IMR-90 (cell line): ENCODE measurements around the gene CYP2W1. TPM values are rescaled to one million over a fixed set of nuclear protein-coding genes. Genes with fewer than 3 reads are reported as not detected.

ENCODE experiments used
- ATAC-seq: fragments of 200-7000 bp; cut with Tn5 transposase; 2 replicates; pipeline ENCODE4 v1.9.1; 2020; ENCODE audit warnings: low read depth, mild to moderate bottlenecking, moderate library complexity
- BruUV-seq: library from RNA; stranded (reverse); fragments of 400-500 nt; replicated peaks from 2 replicates; lab custom pipeline; 2021; lab: Mats Ljungman, UMichigan
- CTCF ChIA-PET: fragments of 300-600 bp; formaldehyde crosslinking; extraction: SDS; loops from one replicate; lab custom pipeline; 2021; ENCODE audit warnings: antibody characterized with exemption; lab: Yijun Ruan, JAX
- POLR2A ChIA-PET: fragments of 300-600 bp; sonication (Branson Sonifier 250); formaldehyde crosslinking; loops from one replicate; lab custom pipeline; 2022; ENCODE audit warnings: antibody characterized with exemption; ENCODE audit not compliant: unreplicated experiment; lab: Charles Lee
- DNase-seq: peaks from one replicate; pipeline ENCODE4 v3.0.0; 2013
- H2AFZ ChIP-seq: replicated peaks from 2 replicates; pipeline ENCODE3; 2013; ENCODE audit warnings: low read length, mild to moderate bottlenecking; ENCODE audit not compliant: poor library complexity
- H2AK5ac ChIP-seq: 2 replicates; pipeline ENCODE4 v1.6.1; 2013; ENCODE audit warnings: low read depth, low read length, inconsistent platforms
- H2AK9ac ChIP-seq: replicated peaks from 2 replicates; pipeline ENCODE3; 2013; ENCODE audit warnings: mild to moderate bottlenecking, low read depth, low read length, moderate library complexity; ENCODE audit not compliant: poor library complexity
- H2BK120ac ChIP-seq: 2 replicates; pipeline ENCODE4 v1.6.1; 2013; ENCODE audit warnings: low read depth, low read length, inconsistent platforms
- H2BK15ac ChIP-seq: 3 replicates; pipeline ENCODE4 v1.6.1; 2013; ENCODE audit warnings: low read depth, low read length, inconsistent platforms
- H2BK20ac ChIP-seq: 2 replicates; pipeline ENCODE4 v1.6.1; 2013; ENCODE audit warnings: low read depth, mild to moderate bottlenecking, inconsistent platforms, low read length, moderate library complexity
- H2BK5ac ChIP-seq: 2 replicates; pipeline ENCODE4 v1.6.1; 2013; ENCODE audit warnings: mild to moderate bottlenecking, low read depth, low read length, inconsistent platforms; ENCODE audit not compliant: poor library complexity, severe bottlenecking
- H3K14ac ChIP-seq: replicated peaks from 2 replicates; pipeline ENCODE4 v1.6.1; 2013; ENCODE audit warnings: low read depth, low read length, inconsistent platforms
- H3K18ac ChIP-seq: 2 replicates; pipeline ENCODE4 v1.6.1; 2013; ENCODE audit warnings: low read depth, low read length, control low read depth
- H3K23ac ChIP-seq: 2 replicates; pipeline ENCODE4 v1.6.1; 2013; ENCODE audit warnings: low read depth, low read length, inconsistent platforms
- H3K27ac ChIP-seq: 2 replicates; pipeline ENCODE4 v1.5.1; 2013; ENCODE audit warnings: mild to moderate bottlenecking, control low read depth, low read length; ENCODE audit not compliant: insufficient read depth
- H3K27me3 ChIP-seq: 2 replicates; pipeline ENCODE4 v1.6.1; 2013; ENCODE audit warnings: low read length; ENCODE audit not compliant: control insufficient read depth, insufficient read depth
- H3K36me3 ChIP-seq: 2 replicates; pipeline ENCODE4 v1.6.1; 2013; ENCODE audit warnings: low read length, mixed read lengths; ENCODE audit not compliant: control insufficient read depth, insufficient read depth
- H3K4ac ChIP-seq: 2 replicates; pipeline ENCODE4 v1.6.1; 2013; ENCODE audit warnings: low read depth, low read length, inconsistent platforms
- H3K4me1 ChIP-seq: 2 replicates; pipeline ENCODE4 v1.6.1; 2013; ENCODE audit warnings: low read length, mixed read lengths; ENCODE audit not compliant: control insufficient read depth, insufficient read depth
- H3K4me2 ChIP-seq: 2 replicates; pipeline ENCODE4 v1.6.1; 2013; ENCODE audit warnings: low read depth, mild to moderate bottlenecking, control low read depth, low read length, moderate library complexity
- H3K4me3 ChIP-seq: 2 replicates; pipeline ENCODE4 v1.5.1; 2013; ENCODE audit warnings: low read depth, mild to moderate bottlenecking, control low read depth, low read length, moderate library complexity; ENCODE audit not compliant: insufficient read depth
- H3K56ac ChIP-seq: 2 replicates; pipeline ENCODE4 v1.6.1; 2013; ENCODE audit warnings: low read length, inconsistent platforms; ENCODE audit not compliant: insufficient read depth; ENCODE audit errors: extremely low read depth
- H3K79me1 ChIP-seq, 2 experiments: 2 replicates each; pipeline ENCODE4 v1.6.1; 2013; ENCODE audit warnings: low read length in 2 of 2, inconsistent platforms in 1 of 2, low read depth in 1 of 2
- H3K9ac ChIP-seq: 2 replicates; pipeline ENCODE4 v1.6.1; 2013; ENCODE audit warnings: low read depth, low read length, control low read depth
- H3K9me1 ChIP-seq: 2 replicates; pipeline ENCODE4 v1.6.1; 2013; ENCODE audit warnings: low read length, inconsistent platforms; ENCODE audit not compliant: insufficient read depth
- H3K9me3 ChIP-seq: 2 replicates; pipeline ENCODE4 v1.6.1; 2013; ENCODE audit warnings: low read length; ENCODE audit not compliant: control insufficient read depth, insufficient read depth
- H4K20me1 ChIP-seq: 2 replicates; pipeline ENCODE4 v1.6.1; 2013; ENCODE audit warnings: low read length, inconsistent platforms; ENCODE audit not compliant: insufficient read depth
- H4K5ac ChIP-seq: 2 replicates; pipeline ENCODE4 v1.6.1; 2013; ENCODE audit warnings: mild to moderate bottlenecking, low read depth, low read length, control low read depth
- H4K8ac ChIP-seq, 2 experiments: 2 replicates each; pipeline ENCODE4 v1.6.1; 2013; ENCODE audit warnings: low read depth in 2 of 2, low read length in 2 of 2, control low read depth in 1 of 2, inconsistent platforms in 1 of 2
- H4K91ac ChIP-seq: 2 replicates; pipeline ENCODE4 v1.6.1; 2013; ENCODE audit warnings: low read depth, low read length, inconsistent platforms; ENCODE audit not compliant: insufficient read depth
- BHLHE40 ChIP-seq: fragments of 150-350 bp; IDR thresholded peaks from 2 replicates; pipeline ENCODE4 v1.6.1; 2016; ENCODE audit warnings: mild to moderate bottlenecking, low read depth, low read length
- CEBPB ChIP-seq: IDR thresholded peaks from 2 replicates; pipeline ENCODE4 v1.6.1; 2012; ENCODE audit warnings: low read depth, low read length, improper control_type of control experiment
- CHD1 ChIP-seq: IDR thresholded peaks from 2 replicates; pipeline ENCODE4 v1.6.1; 2012; ENCODE audit warnings: low read depth, low read length, improper control_type of control experiment
- FOS ChIP-seq: fragments of 150-350 bp; IDR thresholded peaks from 2 replicates; pipeline ENCODE4 v1.6.1; 2016; ENCODE audit warnings: low read depth, low read length
- MAFK ChIP-seq: IDR thresholded peaks from 2 replicates; pipeline ENCODE4 v1.6.1; 2012; ENCODE audit warnings: low read depth, low read length, improper control_type of control experiment
- MAZ ChIP-seq: IDR thresholded peaks from 2 replicates; pipeline ENCODE4 v1.6.1; 2012; ENCODE audit warnings: low read depth, mild to moderate bottlenecking, low read length, improper control_type of control experiment, moderate library complexity, borderline replicate concordance
- MXI1 ChIP-seq: IDR thresholded peaks from 2 replicates; pipeline ENCODE4 v1.6.1; 2012; ENCODE audit warnings: low read depth, mild to moderate bottlenecking, low read length, moderate library complexity, borderline replicate concordance
- POLR2A ChIP-seq: IDR thresholded peaks from 2 replicates; pipeline ENCODE4 v1.6.1; 2012; ENCODE audit warnings: mild to moderate bottlenecking, low read depth, low read length
- RAD21 ChIP-seq: IDR thresholded peaks from 2 replicates; pipeline ENCODE4 v1.6.1; 2012; ENCODE audit warnings: low read length, improper control_type of control experiment
- RCOR1 ChIP-seq: IDR thresholded peaks from 2 replicates; pipeline ENCODE4 v1.6.1; 2012; ENCODE audit warnings: mild to moderate bottlenecking, low read length, improper control_type of control experiment; ENCODE audit not compliant: insufficient replicate concordance
- RFX5 ChIP-seq: IDR thresholded peaks from 2 replicates; pipeline ENCODE4 v1.8.0; 2012; ENCODE audit warnings: low read depth, mild to moderate bottlenecking, low read length, moderate library complexity
- SMC3 ChIP-seq: fragments of 150-350 bp; IDR thresholded peaks from 2 replicates; pipeline ENCODE4 v1.6.1; 2016; ENCODE audit warnings: low read depth, mild to moderate bottlenecking, antibody characterized with exemption, low read length, moderate library complexity
- WGBS, 2 experiments: methylation state at CpG; one replicate each; pipeline versions ENCODE4 v1.1.5 to v1.1.7; 2013; ENCODE audit warnings: missing lambda C conversion rate in 2 of 2; ENCODE audit not compliant: insufficient read length in 1 of 2; ENCODE audit errors: extremely low coverage in 2 of 2; 5-methylcytosine and 5-hydroxymethylcytosine counted together
- dilution Hi-C: fragments of 300-500 bp; cut with HindIII; formaldehyde crosslinking; loops from one replicate; pipeline ENCODE4 v1.14.3; 2018; ENCODE audit warnings: low sequenced_read_pairs; ENCODE audit not compliant: unreplicated experiment
- in situ Hi-C: fragments of 300-500 bp; cut with MboI; formaldehyde crosslinking; loops from 3 replicates; pipeline ENCODE4 v1.14.3; 2019; ENCODE audit warnings: low sequenced_read_pairs, inconsistent platforms, mixed read lengths
- intact Hi-C: fragments of 100-400 bp; cut with micrococcal nuclease; formaldehyde crosslinking; loops from 2 replicates; pipeline ENCODE4 v1.10.0; 2022
- polyA plus RNA-seq, 3 experiments: library from polyadenylated mRNA; depleted of rRNA; stranded (reverse); fragments of >200 nt; gene quantifications; 2 replicates each; pipeline ENCODE4 v1.2.3, GENCODE V29; 2012; ENCODE audit warnings: low replicate concordance in 1 of 3
- total RNA-seq: library from RNA; depleted of rRNA; stranded (reverse); fragments of >200 nt; gene quantifications from 2 replicates; pipeline ENCODE4 v1.2.3, GENCODE V29; 2012
- TF ChIP-seq, protein P1 (sequence below): conservative IDR thresholded peaks from 2 replicates; pipeline ENCODE4 v1.5.1; 2012; ENCODE audit warnings: mild to moderate bottlenecking, low read depth, low read length, improper control_type of control experiment
- TF ChIP-seq, protein P2 (sequence below): fragments of 150-350 bp; IDR thresholded peaks from 2 replicates; pipeline ENCODE4 v1.6.1; 2017; ENCODE audit warnings: mild to moderate bottlenecking, antibody characterized with exemption, low read length, low read depth
- TF ChIP-seq, protein P3 (sequence below): fragments of 150-350 bp; IDR thresholded peaks from 2 replicates; pipeline ENCODE4 v1.6.1; 2016; ENCODE audit warnings: low read depth, mild to moderate bottlenecking, low read length, moderate library complexity, borderline replicate concordance

CYP2W1 gene
- total and polyA plus RNA-seq, 2 of the 4 experiments (the other 2 are of a cell fraction): not detected

DNA sequence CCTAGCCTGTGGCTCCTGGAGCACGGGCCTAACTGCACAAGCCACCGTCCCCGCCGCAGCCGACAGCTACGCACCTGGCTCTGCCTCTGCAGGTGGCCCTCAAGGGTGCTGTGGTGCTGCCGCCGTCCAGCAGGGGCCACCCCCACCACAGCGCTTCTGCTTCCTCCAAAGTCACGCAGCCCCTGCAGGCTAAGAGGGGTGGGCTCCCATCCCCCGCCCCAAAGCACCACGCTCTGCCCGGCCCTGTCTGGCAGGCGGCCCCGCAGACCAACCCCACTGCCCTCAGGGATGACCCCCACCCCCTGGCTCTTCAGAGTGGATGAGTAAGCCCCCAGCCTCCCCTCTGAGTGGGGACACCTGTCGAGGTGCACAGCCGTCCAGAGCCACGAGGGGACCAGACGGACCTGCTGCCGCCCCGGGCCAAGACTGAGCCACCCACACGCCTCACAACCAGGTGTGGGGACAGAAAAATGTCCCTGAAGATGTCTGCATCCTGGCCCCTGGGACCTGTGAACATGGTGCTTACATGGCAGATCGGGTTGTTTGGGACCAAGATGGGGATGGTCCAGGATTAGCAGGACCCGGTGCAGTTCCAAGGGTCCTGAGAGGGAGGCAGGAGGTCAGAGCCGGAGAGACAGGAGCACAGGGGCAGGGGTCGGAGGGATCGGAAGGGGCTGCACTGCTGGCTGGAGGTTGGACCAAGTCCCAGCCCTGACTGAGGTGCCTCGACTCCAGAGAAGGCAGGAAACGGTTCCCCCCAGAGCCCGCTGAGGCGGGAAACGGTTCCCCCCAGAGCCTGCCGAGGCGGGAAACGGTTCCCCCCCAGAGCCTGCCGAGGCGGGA lies 19.5 kb upstream of the CYP2W1 start:
- no peak overlapping the region for H2AK5ac ChIP-seq
- peaks cover 24% of the 10 kb centered on the region for H4K20me1 ChIP-seq
- H3K4me3 ChIP-seq: no peak overlapping the region
- no peak overlapping the region for H3K14ac ChIP-seq
- 0 out of 2 replicates have a peak, but pooled peaks cover 4% of the 10 kb centered on the region for H3K9me1 ChIP-seq
- H2BK120ac ChIP-seq: no peak overlapping the region
- BruUV-seq: no TSS peak
- H3K56ac ChIP-seq: no peak overlapping the region
- H3K18ac ChIP-seq: no peak overlapping the region
- TF ChIP-seq SMC3 (no peak), RCOR1 (no peak), POLR2A (no peak), MAZ (no peak), FOS (no peak), RFX5 (no peak), MAFK (no peak), MXI1 (no peak), CEBPB (no peak), CHD1 (no peak), RAD21 (no peak), BHLHE40 (no peak)
- TF ChIP-seq, protein P1, sequence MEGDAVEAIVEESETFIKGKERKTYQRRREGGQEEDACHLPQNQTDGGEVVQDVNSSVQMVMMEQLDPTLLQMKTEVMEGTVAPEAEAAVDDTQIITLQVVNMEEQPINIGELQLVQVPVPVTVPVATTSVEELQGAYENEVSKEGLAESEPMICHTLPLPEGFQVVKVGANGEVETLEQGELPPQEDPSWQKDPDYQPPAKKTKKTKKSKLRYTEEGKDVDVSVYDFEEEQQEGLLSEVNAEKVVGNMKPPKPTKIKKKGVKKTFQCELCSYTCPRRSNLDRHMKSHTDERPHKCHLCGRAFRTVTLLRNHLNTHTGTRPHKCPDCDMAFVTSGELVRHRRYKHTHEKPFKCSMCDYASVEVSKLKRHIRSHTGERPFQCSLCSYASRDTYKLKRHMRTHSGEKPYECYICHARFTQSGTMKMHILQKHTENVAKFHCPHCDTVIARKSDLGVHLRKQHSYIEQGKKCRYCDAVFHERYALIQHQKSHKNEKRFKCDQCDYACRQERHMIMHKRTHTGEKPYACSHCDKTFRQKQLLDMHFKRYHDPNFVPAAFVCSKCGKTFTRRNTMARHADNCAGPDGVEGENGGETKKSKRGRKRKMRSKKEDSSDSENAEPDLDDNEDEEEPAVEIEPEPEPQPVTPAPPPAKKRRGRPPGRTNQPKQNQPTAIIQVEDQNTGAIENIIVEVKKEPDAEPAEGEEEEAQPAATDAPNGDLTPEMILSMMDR: no peak
- TF ChIP-seq, protein P2, sequence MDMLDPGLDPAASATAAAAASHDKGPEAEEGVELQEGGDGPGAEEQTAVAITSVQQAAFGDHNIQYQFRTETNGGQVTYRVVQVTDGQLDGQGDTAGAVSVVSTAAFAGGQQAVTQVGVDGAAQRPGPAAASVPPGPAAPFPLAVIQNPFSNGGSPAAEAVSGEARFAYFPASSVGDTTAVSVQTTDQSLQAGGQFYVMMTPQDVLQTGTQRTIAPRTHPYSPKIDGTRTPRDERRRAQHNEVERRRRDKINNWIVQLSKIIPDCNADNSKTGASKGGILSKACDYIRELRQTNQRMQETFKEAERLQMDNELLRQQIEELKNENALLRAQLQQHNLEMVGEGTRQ: no peak
- TF ChIP-seq, protein P3, sequence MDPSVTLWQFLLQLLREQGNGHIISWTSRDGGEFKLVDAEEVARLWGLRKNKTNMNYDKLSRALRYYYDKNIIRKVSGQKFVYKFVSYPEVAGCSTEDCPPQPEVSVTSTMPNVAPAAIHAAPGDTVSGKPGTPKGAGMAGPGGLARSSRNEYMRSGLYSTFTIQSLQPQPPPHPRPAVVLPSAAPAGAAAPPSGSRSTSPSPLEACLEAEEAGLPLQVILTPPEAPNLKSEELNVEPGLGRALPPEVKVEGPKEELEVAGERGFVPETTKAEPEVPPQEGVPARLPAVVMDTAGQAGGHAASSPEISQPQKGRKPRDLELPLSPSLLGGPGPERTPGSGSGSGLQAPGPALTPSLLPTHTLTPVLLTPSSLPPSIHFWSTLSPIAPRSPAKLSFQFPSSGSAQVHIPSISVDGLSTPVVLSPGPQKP: no peak
- no peak overlapping the region for H3K4ac ChIP-seq
- intact Hi-C loops: no loop called here
- H2BK5ac ChIP-seq: no peak overlapping the region
- H3K27ac ChIP-seq: no peak overlapping the region
- WGBS, 2 experiments: 49% methylated on average over 8 of the region's 37 CpGs; no CpG with 5 or more reads in 1 of the 2 experiments
- H2AK9ac ChIP-seq: peak overlapping the region; percentile 3
- H4K5ac ChIP-seq: no peak overlapping the region
- ChIA-PET CTCF (no interaction called here), POLR2A (interaction anchor here (0.5 kb wide), 1 partner anchor 10 kb away, joined by 5 read pairs; no protein-coding TSS in a partner anchor)
- no peak overlapping the region for H2BK20ac ChIP-seq
- DNase-seq (no peak), ATAC-seq (no peak)
- no peak overlapping the region for H3K4me2 ChIP-seq
- no peak overlapping the region for H3K23ac ChIP-seq
- no peak overlapping the region for H4K91ac ChIP-seq
- H4K8ac ChIP-seq: no peak overlapping the region
- H3K36me3 ChIP-seq: peaks cover 15% of the 10 kb centered on the region
- in situ Hi-C loops: no loop called here
- peaks cover 0 to 14% of the 10 kb centered on the region in 2 experiments; a peak in 2 of 4 replicates for H3K79me1 ChIP-seq
- H3K4me1 ChIP-seq: no peaks in the 10 kb centered on the region
- H2BK15ac ChIP-seq: no peak overlapping the region
- H3K27me3 ChIP-seq: peaks cover 10% of the 10 kb centered on the region
- dilution Hi-C loops: no loop called here
- no peaks in the 10 kb centered on the region for H3K9me3 ChIP-seq
- H2AFZ ChIP-seq: no peak overlapping the region
- no peak overlapping the region for H3K9ac ChIP-seq
